PC-3 (cell line): Measurements from ENCODE around the gene PHF21B. TPM values are rescaled to one million over a fixed set of nuclear protein-coding genes. Genes with fewer than 3 reads are reported as not detected.
A peak's percentile ranks its signal among the peaks of the same experiment; 100 is the strongest.

Source experiments
- ATAC-seq: fragments of 200-7000 bp; cut with Tn5 transposase; 2 replicates; pipeline ENCODE4 v1.9.1; 2020; ENCODE audit warnings: mild to moderate bottlenecking, moderate library complexity
- BruUV-seq: library from RNA; stranded (reverse); fragments of 400-500 nt; replicated peaks from 2 replicates; lab custom pipeline; 2021; lab: Mats Ljungman, UMichigan
- CTCF ChIA-PET: fragments of 300-600 bp; sonication (Branson Sonifier 250); formaldehyde crosslinking; loops from one replicate; lab custom pipeline; 2022; ENCODE audit warnings: antibody characterized with exemption; lab: Charles Lee
- POLR2A ChIA-PET: fragments of 300-600 bp; sonication (Branson Sonifier 250); formaldehyde crosslinking; loops from one replicate; lab custom pipeline; 2022; ENCODE audit warnings: antibody characterized with exemption; ENCODE audit not compliant: unreplicated experiment; lab: Charles Lee
- DNase-seq: peaks from one replicate; pipeline ENCODE4 v3.0.0-alpha.2; 2015
- H2AFZ ChIP-seq: fragments of 300-600 bp; sonication (generic); 2 replicates; pipeline ENCODE4 v1.6.0; 2016; ENCODE audit warnings: antibody characterized with exemption, low read length
- H3F3A ChIP-seq: fragments of 300-600 bp; sonication (generic); one replicate; pipeline ENCODE4 v1.6.0; 2017; ENCODE audit warnings: antibody characterized with exemption, low read length, control low read depth, mild to moderate bottlenecking; ENCODE audit not compliant: unreplicated experiment
- H3K27ac ChIP-seq: fragments of 300-600 bp; sonication (generic); 2 replicates; pipeline ENCODE4 v1.5.1; 2016; ENCODE audit warnings: mild to moderate bottlenecking, low read length
- H3K27me3 ChIP-seq: fragments of 300-600 bp; sonication (generic); 2 replicates; pipeline ENCODE4 v1.6.1; 2016; ENCODE audit warnings: low read length, mixed read lengths
- H3K36me3 ChIP-seq: fragments of 300-600 bp; sonication (generic); 2 replicates; pipeline ENCODE4 v1.6.1; 2016; ENCODE audit warnings: low read depth, mixed run types, low read length, mixed read lengths
- H3K4me1 ChIP-seq: fragments of 300-600 bp; sonication (generic); 2 replicates; pipeline ENCODE4 v1.5.1; 2016; ENCODE audit warnings: low read length; ENCODE audit not compliant: insufficient read depth
- H3K4me2 ChIP-seq: fragments of 300-600 bp; sonication (generic); 2 replicates; pipeline ENCODE4 v1.6.0; 2016; ENCODE audit warnings: low read length
- H3K4me3 ChIP-seq: fragments of 300-600 bp; sonication (generic); 2 replicates; pipeline ENCODE4 v1.5.1; 2016; ENCODE audit warnings: mild to moderate bottlenecking, low read length, mixed read lengths
- H3K79me2 ChIP-seq: fragments of 300-600 bp; sonication (generic); 2 replicates; pipeline ENCODE4 v1.6.1; 2017; ENCODE audit warnings: low read length, mixed read lengths
- H3K9ac ChIP-seq: fragments of 300-600 bp; sonication (generic); 2 replicates; pipeline ENCODE4 v1.6.0; 2016; ENCODE audit warnings: mild to moderate bottlenecking, low read length
- H3K9me2 ChIP-seq: fragments of 300-600 bp; sonication (generic); replicated peaks from 2 replicates; pipeline ENCODE4 v1.6.1; 2016; ENCODE audit warnings: mixed run types, low read length, mixed read lengths
- H3K9me3 ChIP-seq: fragments of 300-600 bp; sonication (generic); 2 replicates; pipeline ENCODE4 v1.6.1; 2016; ENCODE audit warnings: low read length, mixed read lengths
- H4K20me1 ChIP-seq: fragments of 300-600 bp; sonication (generic); 2 replicates; pipeline ENCODE4 v1.6.1; 2016; ENCODE audit warnings: low read length, mixed read lengths
- CTCF ChIP-seq: fragments of 300-600 bp; sonication (generic); conservative IDR thresholded peaks from 2 replicates; pipeline ENCODE4 v1.5.1; 2017; ENCODE audit warnings: antibody characterized with exemption, low read depth, mild to moderate bottlenecking, low read length
- EZH2 ChIP-seq: fragments of 300-600 bp; sonication (generic); IDR thresholded peaks from one replicate; pipeline ENCODE4 v1.6.1; 2017; ENCODE audit warnings: antibody characterized with exemption, mild to moderate bottlenecking, low read length; ENCODE audit not compliant: unreplicated experiment
- EZH2phosphoT487 ChIP-seq: fragments of 300-600 bp; sonication (generic); IDR thresholded peaks from 2 replicates; pipeline ENCODE4 v1.6.1; 2018; ENCODE audit warnings: mild to moderate bottlenecking, antibody characterized with exemption, low read length, borderline replicate concordance
- intact Hi-C: fragments of 100-400 bp; cut with micrococcal nuclease; formaldehyde crosslinking; loops from 2 replicates; pipeline ENCODE4 v1.9.0; 2023
- total RNA-seq: library from RNA; depleted of rRNA; stranded (reverse); fragments of >200 nt; gene quantifications from 2 replicates; pipeline ENCODE4 v1.2.3, GENCODE V29; 2014

Gene PHF21B
- total RNA-seq, 1 experiment from 2014 or later: not detected

- Histone ChIP-seq H3K27me3 (peaks cover 15% of the 10 kb centered on the region), H3K4me2 (peak overlapping the region; percentile 61; the same call in 1 of the 2 replicates), H3K4me1 (peaks cover 18% of the 10 kb centered on the region; the same call in 1 of the 2 replicates), H3K36me3 (no peaks in the 10 kb centered on the region), H3K79me2 (no peaks in the 10 kb centered on the region), H3K9me3 (no peaks in the 10 kb centered on the region), H3K9me2 (no peaks in the 10 kb centered on the region), H2AFZ (peak overlapping the region; percentile 19; the same call in 1 of the 2 replicates), H3K27ac (no peak overlapping the region), H3K9ac (no peak overlapping the region), H3F3A (no peaks in the 10 kb centered on the region), H4K20me1 (no peaks in the 10 kb centered on the region), H3K4me3 (no peak overlapping the region)
- ChIA-PET POLR2A (no interaction called here), CTCF (no interaction called here)
- DNase-seq (no peak), ATAC-seq (no peak)
- TF ChIP-seq EZH2phosphoT487 (no peak), CTCF (no peak), EZH2 (no peak)
- no TSS peak for BruUV-seq
- intact Hi-C loops: no loop called here
Measured at GRCh38 chr22:44880610-44881290, 129.1 kb downstream of the PHF21B start.

GRCh38 chr22:44879301-44879680 lies 130.5 kb downstream of the PHF21B start:
- no peak for DNase-seq
- no peak overlapping the region for H2AFZ ChIP-seq
- ATAC-seq: no peak
- peaks cover 15% of the 10 kb centered on the region for H3K27me3 ChIP-seq
- intact Hi-C loops: no loop called here
- no peaks in the 10 kb centered on the region for H3K9me3 ChIP-seq
- H4K20me1 ChIP-seq: no peaks in the 10 kb centered on the region
- no peak overlapping the region for H3K27ac ChIP-seq
- POLR2A ChIA-PET: no interaction called here
- H3K4me3 ChIP-seq: no peak overlapping the region
- H3K9me2 ChIP-seq: no peaks in the 10 kb centered on the region
- no peak overlapping the region for H3K9ac ChIP-seq
- H3F3A ChIP-seq: no peaks in the 10 kb centered on the region
- peaks cover 12% of the 10 kb centered on the region; the same call in 1 of the 2 replicates for H3K4me1 ChIP-seq
- TF ChIP-seq EZH2 (no peak), CTCF (no peak), EZH2phosphoT487 (no peak)
- no peaks in the 10 kb centered on the region for H3K79me2 ChIP-seq
- CTCF ChIA-PET: no interaction called here
- no peak overlapping the region for H3K4me2 ChIP-seq
- no TSS peak for BruUV-seq
- no peaks in the 10 kb centered on the region for H3K36me3 ChIP-seq
